Kidney (tissue), 14 donors: ENCODE results near the gene PRKN. TPM values are rescaled to one million over a fixed set of nuclear protein-coding genes. Genes with fewer than 3 reads are reported as not detected.

Experiments used
- DNase-seq, 5 donors: peaks; one replicate each; pipeline ENCODE4 v3.0.0-alpha.2; 2013 to 2020
- FAIRE-seq: peaks from 2 replicates; lab custom pipeline; 2012; peaks lifted over from hg19 to GRCh38; lab: Jason Lieb, UNC
- H3K27ac ChIP-seq, 2 donors: one replicate each; pipeline ENCODE4 v1.7.0; 2013; ENCODE audit warnings: low read depth in 2 of 2, low read length in 2 of 2, inconsistent platforms in 1 of 2
- H3K27me3 ChIP-seq: one replicate; pipeline ENCODE4 v1.7.1; 2013; ENCODE audit warnings: low read length, inconsistent platforms; ENCODE audit not compliant: control insufficient read depth, insufficient read depth
- H3K36me3 ChIP-seq, 3 donors: one replicate each; pipeline versions ENCODE4 v1.7.0 to v1.7.1; 2013; ENCODE audit warnings: low read length in 3 of 3, control low read depth in 1 of 3, inconsistent platforms in 1 of 3; ENCODE audit not compliant: insufficient read depth in 3 of 3, control insufficient read depth in 2 of 3
- H3K4me1 ChIP-seq, 3 donors: one replicate each; pipeline versions ENCODE4 v1.7.0 to v1.7.1; 2013; ENCODE audit warnings: low read length in 3 of 3, inconsistent platforms in 1 of 3, low read depth in 1 of 3; ENCODE audit not compliant: control insufficient read depth in 2 of 3, insufficient read depth in 2 of 3
- H3K4me3 ChIP-seq, 3 donors: one replicate each; pipeline versions ENCODE4 v1.7.0 to v1.8.1; 2013; ENCODE audit warnings: low read length in 3 of 3, control low read depth in 1 of 3, inconsistent platforms in 1 of 3
- H3K9ac ChIP-seq, 3 donors: one replicate each; pipeline versions ENCODE4 v1.7.0 to v1.7.1; 2013; ENCODE audit warnings: low read length in 3 of 3, control low read depth in 1 of 3, inconsistent platforms in 1 of 3
- H3K9me3 ChIP-seq, 3 donors: one replicate each; pipeline versions ENCODE4 v1.7.0 to v1.7.1; 2013; ENCODE audit warnings: low read length in 3 of 3, control low read depth in 1 of 3, inconsistent platforms in 1 of 3; ENCODE audit not compliant: control insufficient read depth in 2 of 3, insufficient read depth in 1 of 3
- intact Hi-C: fragments of 100-400 bp; cut with DNase I; formaldehyde crosslinking; loops from one replicate; pipeline ENCODE4 v1.11.1; 2022
- polyA plus RNA-seq: library from polyadenylated mRNA; stranded (reverse); fragments of 350-450 nt; fragmentation: Illumina TruSeq; extraction: RNeasy Lipid Tissue Mini Kit (QIAGEN cat#74804); gene quantifications from one replicate; pipeline ENCODE4 v1.2.3, GENCODE V29; 2014; ENCODE audit warnings: low read depth, low replicate concordance; ENCODE audit not compliant: insufficient read depth
- total RNA-seq: library from RNA; stranded (reverse); fragmentation: NEBNext Ultra II Directional; extraction: Animal tissue kit (Norgen Biotek cat#: 25700); gene quantifications from one replicate; pipeline ENCODE4 v1.2.1, GENCODE V29; 2021
- TF ChIP-seq, protein P1 (sequence below): IDR thresholded peaks from 3 replicates; pipeline ENCODE4 v1.5.1; 2012; ENCODE audit warnings: mild to moderate bottlenecking, moderate library complexity, borderline replicate concordance; ENCODE audit not compliant: insufficient read depth; ENCODE audit errors: extremely low read depth
- donor health status: control.
- donor health status: control.
- donor health status: control.
- donor health status: control.
- donor health status: control.
- donor health status: DM: yes; HTN: yes; CAD: no.
- donor health status: Normal renal cell carcinoma (clear cell type).

Gene PRKN
- total and polyA plus RNA-seq, 2 donors from 2014 or later = 8.6 to 10.4 TPM

DNA sequence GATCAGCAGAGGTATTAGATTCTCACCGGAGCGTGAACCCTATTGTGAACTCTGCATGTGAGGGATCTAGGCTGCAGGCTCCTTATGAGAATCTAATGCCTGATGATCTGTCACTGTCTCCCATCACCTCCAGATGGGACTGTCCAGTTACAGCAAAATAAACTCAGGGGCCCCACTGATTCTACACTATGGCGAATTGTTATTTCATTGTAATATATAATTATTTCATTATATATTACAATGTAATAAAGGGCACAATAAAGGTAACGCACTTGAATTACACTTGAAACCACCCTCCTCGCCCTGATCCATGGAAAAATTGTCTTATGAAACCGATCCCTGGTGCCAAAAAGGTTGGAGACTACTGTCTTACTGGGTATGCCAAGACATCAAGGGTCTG lies 18.6 kb downstream of the PRKN start:
- TF ChIP-seq, protein P1, sequence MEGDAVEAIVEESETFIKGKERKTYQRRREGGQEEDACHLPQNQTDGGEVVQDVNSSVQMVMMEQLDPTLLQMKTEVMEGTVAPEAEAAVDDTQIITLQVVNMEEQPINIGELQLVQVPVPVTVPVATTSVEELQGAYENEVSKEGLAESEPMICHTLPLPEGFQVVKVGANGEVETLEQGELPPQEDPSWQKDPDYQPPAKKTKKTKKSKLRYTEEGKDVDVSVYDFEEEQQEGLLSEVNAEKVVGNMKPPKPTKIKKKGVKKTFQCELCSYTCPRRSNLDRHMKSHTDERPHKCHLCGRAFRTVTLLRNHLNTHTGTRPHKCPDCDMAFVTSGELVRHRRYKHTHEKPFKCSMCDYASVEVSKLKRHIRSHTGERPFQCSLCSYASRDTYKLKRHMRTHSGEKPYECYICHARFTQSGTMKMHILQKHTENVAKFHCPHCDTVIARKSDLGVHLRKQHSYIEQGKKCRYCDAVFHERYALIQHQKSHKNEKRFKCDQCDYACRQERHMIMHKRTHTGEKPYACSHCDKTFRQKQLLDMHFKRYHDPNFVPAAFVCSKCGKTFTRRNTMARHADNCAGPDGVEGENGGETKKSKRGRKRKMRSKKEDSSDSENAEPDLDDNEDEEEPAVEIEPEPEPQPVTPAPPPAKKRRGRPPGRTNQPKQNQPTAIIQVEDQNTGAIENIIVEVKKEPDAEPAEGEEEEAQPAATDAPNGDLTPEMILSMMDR = no peak
- no peak for FAIRE-seq

GRCh38 chr6:162706232-162706631 lies 21.3 kb downstream of the PRKN start:
- H3K36me3 ChIP-seq = no peaks in the 10 kb centered on the region
- peak overlapping the region in 1 of 3 donors; percentile 3 for H3K4me3 ChIP-seq
- no peaks in the 10 kb centered on the region for H3K9me3 ChIP-seq
- TF ChIP-seq, protein P1 = no peak
- peaks cover 0 to 4% (median 0%) of the 10 kb centered on the region in 3 donors for H3K4me1 ChIP-seq
- DNase-seq = peak in 4 of 5 donors; percentile 46 to 85 (median 67)
- no peak overlapping the region for H3K9ac ChIP-seq
- intact Hi-C loops = no loop called here
- no peak overlapping the region for H3K27ac ChIP-seq
- no peak for FAIRE-seq
- H3K27me3 ChIP-seq = no peaks in the 10 kb centered on the region

More for the DNA sequence above, 18.6 kb downstream of the PRKN start:
- Histone ChIP-seq H3K9me3 (no peaks in the 10 kb centered on the region), H3K4me1 (peaks cover 0 to 4% (median 0%) of the 10 kb centered on the region in 3 donors), H3K4me3 (no peak overlapping the region), H3K9ac (no peak overlapping the region), H3K27me3 (no peaks in the 10 kb centered on the region), H3K36me3 (no peaks in the 10 kb centered on the region), H3K27ac (no peak overlapping the region)
- no peak for DNase-seq
- intact Hi-C loops = no loop called here

DNA sequence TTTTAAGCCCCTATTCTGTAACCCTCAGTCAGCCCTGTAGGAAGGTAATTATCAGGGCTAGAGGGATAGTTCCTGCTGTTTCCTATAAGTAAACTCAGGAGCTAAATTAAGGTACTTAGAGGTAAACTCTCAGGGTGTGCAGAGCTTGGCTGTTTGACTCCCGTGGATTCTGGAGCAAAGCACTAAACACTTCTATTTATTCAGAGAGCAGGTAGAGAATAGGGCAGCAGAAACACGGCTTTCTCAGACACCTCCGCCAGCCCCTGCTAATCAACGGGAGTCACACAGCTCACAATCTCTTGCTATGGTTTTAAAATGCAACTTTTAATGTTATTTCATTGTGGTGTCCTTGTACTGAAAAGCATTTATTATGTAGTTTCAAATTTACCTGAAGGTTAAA lies 21.8 kb downstream of the PRKN start:
- peaks cover 0 to 4% (median 0%) of the 10 kb centered on the region in 3 donors for H3K4me1 ChIP-seq
- H3K27me3 ChIP-seq = no peaks in the 10 kb centered on the region
- TF ChIP-seq, protein P1 = no peak
- no peak overlapping the region for H3K9ac ChIP-seq
- H3K36me3 ChIP-seq = no peaks in the 10 kb centered on the region
- no peak for DNase-seq
- no peak for FAIRE-seq
- intact Hi-C loops = no loop called here
- no peaks in the 10 kb centered on the region for H3K9me3 ChIP-seq
- peak overlapping the region in 2 of 3 donors; percentile 3 to 25 for H3K4me3 ChIP-seq
- no peak overlapping the region for H3K27ac ChIP-seq

DNA sequence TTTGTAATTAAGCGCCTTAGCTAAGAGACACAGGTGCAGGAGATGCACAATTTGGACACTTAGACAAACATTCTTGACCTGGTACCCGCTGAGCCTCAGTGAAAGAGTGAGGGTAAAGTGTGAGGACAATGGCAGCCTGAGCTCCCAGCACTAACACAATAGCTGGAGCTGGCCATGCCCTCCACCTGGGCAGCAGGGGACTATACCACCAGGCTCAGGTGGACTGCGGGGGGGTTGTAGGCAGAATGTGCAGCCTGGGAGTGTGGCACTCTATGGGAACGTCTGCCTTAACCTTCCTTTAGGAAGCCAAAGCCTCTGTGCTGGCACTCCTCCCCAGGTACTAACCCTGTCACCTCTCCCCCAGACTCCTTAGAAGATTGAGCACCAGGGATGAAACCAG lies 23.6 kb downstream of the PRKN start:
- Histone ChIP-seq H3K4me3 (no peak overlapping the region), H3K9me3 (no peaks in the 10 kb centered on the region), H3K27me3 (no peaks in the 10 kb centered on the region), H3K4me1 (peaks cover 0 to 4% (median 0%) of the 10 kb centered on the region in 3 donors), H3K27ac (no peak overlapping the region), H3K36me3 (no peaks in the 10 kb centered on the region), H3K9ac (no peak overlapping the region)
- intact Hi-C loops = no loop called here
- DNase-seq (peak in 1 of 5 donors; percentile 7), FAIRE-seq (no peak)
- TF ChIP-seq, protein P1 = no peak
